Measurements from ENCODE around the gene ST6GAL1.
"Not testable (repeated sequence)": the region's sequence is repeated elsewhere in the genome, so short reads cannot be mapped to it uniquely, and the experiment has no call there.

Gene ST6GAL1

GRCh38 chr3:187044867-187045552 is 114.7 kb downstream of the ST6GAL1 start:
- TF ChIP-seq MAX (IDR thresholded peaks at IDR 0.05; ENCODE audit: low read depth, low read length) (no peak), CTCF (IDR thresholded peaks at IDR 0.05; ENCODE audit: low read depth, low read length) (no peak), POLR2A (IDR thresholded peaks at IDR 0.05; ENCODE audit: extremely low read depth, insufficient read length) (no peak), MYC (IDR thresholded peaks at IDR 0.05; ENCODE audit: low read depth, low read length) (no peak)
- no peak for DNase-seq (ENCODE audit: low read depth)

DNA sequence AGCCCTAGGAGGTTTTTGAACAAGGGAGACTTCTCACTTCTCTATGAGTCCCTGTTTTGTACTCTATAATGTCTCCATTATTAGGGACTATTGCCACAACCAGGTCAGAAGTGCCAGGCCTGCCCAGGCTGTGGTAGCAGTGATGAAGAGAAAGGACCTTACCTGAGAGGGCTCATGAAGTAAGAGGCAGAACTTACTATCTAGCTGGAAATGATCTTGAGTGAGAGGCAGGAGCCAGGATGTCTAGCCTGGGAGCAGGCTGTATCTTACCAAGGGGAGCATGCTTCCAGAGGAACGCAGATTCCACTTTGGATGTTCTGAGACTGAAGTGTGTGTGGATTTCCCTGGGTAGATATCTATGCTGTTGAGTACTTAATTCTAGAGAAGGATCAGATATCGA is 115.7 kb downstream of the ST6GAL1 start:
- no peak overlapping the region for H3K4me3 ChIP-seq (ENCODE audit: low read depth, low read length)
- DNase-seq (ENCODE audit: low read depth): no peak
- TF ChIP-seq POLR2A (IDR thresholded peaks at IDR 0.05; ENCODE audit: extremely low read depth, insufficient read length) (no peak), MAX (IDR thresholded peaks at IDR 0.05; ENCODE audit: low read depth, low read length) (no peak), CTCF (IDR thresholded peaks at IDR 0.05; ENCODE audit: low read depth, low read length) (no peak), MYC (IDR thresholded peaks at IDR 0.05; ENCODE audit: low read depth, low read length) (no peak)

More at GRCh38 chr3:187044867-187045552, 114.7 kb downstream of the ST6GAL1 start:
- H3K4me3 ChIP-seq (ENCODE audit: low read depth, low read length): no peak overlapping the region

DNA sequence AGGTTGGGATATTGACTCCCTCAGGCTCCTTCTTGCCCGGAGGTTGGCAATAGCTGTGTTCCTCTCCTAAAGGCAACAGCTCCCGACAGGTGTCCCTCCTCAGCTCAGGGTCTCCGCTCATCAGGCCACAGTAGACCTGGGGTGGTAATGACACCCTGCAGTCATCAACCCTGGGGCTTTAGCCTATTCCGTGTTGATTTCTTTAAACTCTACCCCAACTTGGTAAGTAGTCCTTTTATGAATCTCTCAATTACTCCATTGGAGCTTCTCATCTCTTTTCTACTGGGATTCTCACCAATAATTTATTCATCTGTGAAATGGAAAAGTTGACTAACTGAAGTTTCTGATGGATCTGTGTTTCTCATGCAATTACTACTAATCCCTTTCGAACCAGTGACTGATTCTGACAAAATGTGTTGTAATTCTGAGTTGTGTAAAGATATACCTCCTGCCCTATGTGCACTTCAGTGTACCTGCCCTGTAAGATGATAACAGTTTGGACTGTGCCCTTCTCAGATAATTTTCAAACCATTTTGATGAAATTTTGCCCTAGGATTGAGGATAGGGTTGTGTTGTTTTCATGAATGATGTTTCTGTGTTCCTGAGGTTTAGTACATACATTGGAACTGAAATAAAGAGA is 119.3 kb downstream of the ST6GAL1 start:
- no peak for TF ChIP-seq POLR2A (IDR thresholded peaks at IDR 0.05; ENCODE audit: extremely low read depth, insufficient read length)
- no peak overlapping the region for H3K4me3 ChIP-seq (ENCODE audit: low read depth, low read length)
- DNase-seq (ENCODE audit: low read depth): no peak

DNA sequence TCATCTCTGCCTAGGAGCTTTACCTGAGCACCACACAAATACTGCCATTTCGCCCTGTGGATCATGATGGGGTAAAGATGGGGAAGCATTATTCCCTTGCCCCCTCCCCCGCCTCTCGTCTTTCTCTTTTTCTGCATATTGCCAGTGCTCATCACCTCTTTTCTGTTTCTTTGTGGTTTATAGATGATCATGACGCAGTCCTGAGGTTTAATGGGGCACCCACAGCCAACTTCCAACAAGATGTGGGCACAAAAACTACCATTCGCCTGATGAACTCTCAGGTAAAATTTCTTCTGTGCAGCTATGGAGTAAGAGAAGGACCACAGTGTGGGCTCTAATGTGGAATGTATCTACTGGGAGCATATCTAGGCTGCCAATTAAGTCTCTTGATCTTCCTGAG is 120.7 kb downstream of the ST6GAL1 start:
- no peak for DNase-seq (ENCODE audit: low read depth)
- TF ChIP-seq MYC (IDR thresholded peaks at IDR 0.05; ENCODE audit: low read depth, low read length): no peak
- no peak for TF ChIP-seq POLR2A (IDR thresholded peaks at IDR 0.05; ENCODE audit: extremely low read depth, insufficient read length)
- no peak for TF ChIP-seq CTCF (IDR thresholded peaks at IDR 0.05; ENCODE audit: low read depth, low read length)
- no peak for TF ChIP-seq MAX (IDR thresholded peaks at IDR 0.05; ENCODE audit: low read depth, low read length)
- H3K4me3 ChIP-seq (ENCODE audit: low read depth, low read length): no peak overlapping the region

GRCh38 chr3:187051724-187052366 is 121.5 kb downstream of the ST6GAL1 start:
- TF ChIP-seq CTCF (IDR thresholded peaks at IDR 0.05; ENCODE audit: low read depth, low read length): no peak
- TF ChIP-seq MAX (IDR thresholded peaks at IDR 0.05; ENCODE audit: low read depth, low read length): no peak
- no peak for TF ChIP-seq MYC (IDR thresholded peaks at IDR 0.05; ENCODE audit: low read depth, low read length)
- no peak for TF ChIP-seq POLR2A (IDR thresholded peaks at IDR 0.05; ENCODE audit: extremely low read depth, insufficient read length)
- H3K4me3 ChIP-seq (ENCODE audit: low read depth, low read length): no peak overlapping the region
- no peak for DNase-seq (ENCODE audit: low read depth)

DNA sequence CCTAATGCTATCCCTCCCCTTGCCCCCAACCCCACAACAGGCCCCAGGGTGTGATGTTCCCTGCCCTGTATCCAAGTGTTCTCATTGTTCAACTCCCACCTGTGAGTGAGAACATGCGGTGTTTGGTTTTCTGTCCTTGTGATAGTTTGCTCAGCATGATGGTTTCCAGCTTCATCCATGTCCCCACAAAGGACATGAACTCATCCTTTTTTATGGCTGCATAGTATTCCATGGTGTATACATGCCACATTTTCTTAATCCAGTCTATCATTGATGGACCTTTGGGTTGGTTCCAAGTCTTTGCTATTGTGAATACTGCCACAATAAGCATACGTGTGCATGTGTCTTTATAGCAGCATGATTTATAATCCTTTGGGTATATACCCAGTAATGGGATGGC is 122.1 kb downstream of the ST6GAL1 start:
- not testable (repeated sequence) for DNase-seq (ENCODE audit: low read depth); H3K4me3 ChIP-seq (ENCODE audit: low read depth, low read length)

DNA sequence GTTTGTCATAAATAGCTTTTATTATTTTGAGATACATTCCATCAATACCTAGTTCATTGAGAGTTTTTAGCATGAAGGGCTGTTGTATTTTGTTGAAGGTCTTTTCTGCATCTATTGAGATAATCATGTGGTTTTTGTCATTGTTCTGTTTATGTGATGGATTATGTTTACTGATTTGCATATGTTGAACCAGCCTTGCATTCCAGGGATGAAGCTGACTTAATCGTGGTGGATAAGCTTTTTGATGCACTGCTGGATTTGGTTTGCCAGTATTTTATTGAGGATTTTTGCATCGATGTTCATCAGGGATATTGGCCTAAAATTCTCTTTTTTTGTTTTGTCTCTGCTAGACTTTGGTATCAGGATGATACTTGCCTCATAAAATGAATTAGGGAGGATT is 124.1 kb downstream of the ST6GAL1 start:
- not testable (repeated sequence) for H3K4me3 ChIP-seq (ENCODE audit: low read depth, low read length)

GRCh38 chr3:187057803-187058202 is 127.5 kb downstream of the ST6GAL1 start:
- not testable (repeated sequence) for DNase-seq (ENCODE audit: low read depth); H3K4me3 ChIP-seq (ENCODE audit: low read depth, low read length)

More for the DNA sequence above, 124.1 kb downstream of the ST6GAL1 start:
- not testable (repeated sequence) for DNase-seq (ENCODE audit: low read depth)

Data from NB4 (cell line).